GM19328 (cell line): ENCODE measurements around the gene CCDC63.

Source experiments
- ATAC-seq: cut with Tn5 transposase; IDR thresholded peaks from one replicate; pipeline ENCODE4 v1.9.1; 2021; ENCODE audit warnings: mild to moderate bottlenecking, moderate library complexity; ENCODE audit not compliant: unreplicated experiment

The CCDC63 gene

DNA sequence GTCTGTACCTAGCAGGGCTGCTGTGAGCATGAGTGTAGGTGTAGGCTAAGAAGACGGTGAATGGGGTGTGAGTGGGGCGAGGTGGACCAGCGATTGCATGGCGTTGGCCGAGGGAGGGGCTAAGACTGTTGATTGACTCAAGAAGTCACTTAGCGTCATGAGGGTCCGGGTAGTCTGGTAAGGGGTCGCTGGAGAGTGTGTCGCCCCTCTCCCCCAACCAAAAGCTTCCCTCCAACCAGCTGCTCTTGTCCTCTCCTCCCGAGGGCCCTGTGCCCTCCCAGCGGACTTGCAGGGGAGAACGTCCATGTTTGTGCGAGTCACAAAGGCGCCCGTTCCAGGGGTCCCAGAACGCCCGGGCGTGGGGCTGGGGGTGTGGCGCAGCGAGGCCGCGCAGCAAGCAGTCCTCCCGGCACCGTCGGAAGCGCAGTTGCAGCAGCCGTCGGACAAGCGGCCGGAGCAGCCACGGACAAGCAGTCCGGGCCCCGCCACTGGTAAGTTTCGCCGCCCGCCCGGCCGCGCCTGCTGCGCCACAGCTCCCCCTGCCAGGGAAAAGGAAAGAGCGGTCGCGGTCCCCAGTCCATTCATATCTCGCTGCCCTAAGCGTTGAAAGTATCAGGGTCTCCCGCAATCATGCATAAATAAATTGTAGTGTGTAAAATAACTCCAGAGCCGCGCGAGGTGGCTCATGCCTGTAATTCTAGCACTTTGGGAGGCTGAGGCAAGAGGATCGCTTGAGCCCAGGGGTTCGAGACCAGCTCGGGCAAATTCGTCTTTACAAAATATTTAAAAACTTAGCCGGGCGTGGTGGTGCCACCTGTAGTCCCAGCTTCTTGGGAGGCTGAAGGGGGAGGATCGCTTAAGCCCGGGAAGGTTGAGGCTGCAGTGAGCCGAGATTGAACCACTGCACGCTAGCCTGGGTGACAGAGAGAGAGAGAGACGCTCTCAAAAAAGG is at the start of gene CCDC63:
Gene CCDC63 (plus strand): TSS at position 373 of the 952 bp plus-strand sequence. CDS start 5,968 bp downstream, outside the sequence.
- no peak for ATAC-seq

DNA sequence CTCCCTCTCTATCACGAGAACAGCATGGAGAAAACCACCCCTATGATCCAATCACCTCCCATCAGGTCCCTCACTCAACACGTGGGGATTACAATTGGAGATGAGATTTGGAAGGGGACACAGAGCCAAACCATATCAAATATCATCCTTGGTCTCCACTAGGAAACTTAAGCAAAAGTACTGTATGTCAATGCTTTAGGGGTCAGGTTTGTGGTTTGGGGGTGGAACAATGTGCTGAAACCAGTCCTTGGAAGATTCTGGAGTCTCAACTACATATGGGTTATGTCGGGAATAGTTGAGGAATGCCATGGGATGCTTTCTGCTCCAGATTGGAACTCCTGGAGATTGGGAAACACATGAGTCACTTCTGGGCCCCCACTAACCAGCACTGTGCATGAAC is 48.3 kb upstream of the CCDC63 start:
- ATAC-seq = no peak

DNA sequence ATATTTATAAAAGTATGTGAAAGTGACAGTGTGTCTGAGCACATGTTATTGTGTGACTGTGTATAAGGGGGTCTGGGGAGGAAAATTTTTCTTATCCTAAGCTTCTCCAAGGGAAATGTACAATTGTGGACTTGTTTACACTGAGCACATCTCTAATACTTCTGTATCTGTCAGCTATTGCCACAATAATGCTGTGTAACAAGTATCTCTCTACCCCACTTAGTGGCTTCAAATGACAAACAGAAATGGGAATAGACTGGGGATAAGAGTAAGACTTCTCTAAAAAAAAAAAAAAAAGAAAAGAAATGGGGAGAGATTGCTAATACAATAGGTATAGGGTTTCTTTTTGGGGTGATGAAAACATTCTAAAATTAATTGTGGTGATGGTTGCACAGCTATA is 44.3 kb upstream of the CCDC63 start:
- no peak for ATAC-seq

DNA sequence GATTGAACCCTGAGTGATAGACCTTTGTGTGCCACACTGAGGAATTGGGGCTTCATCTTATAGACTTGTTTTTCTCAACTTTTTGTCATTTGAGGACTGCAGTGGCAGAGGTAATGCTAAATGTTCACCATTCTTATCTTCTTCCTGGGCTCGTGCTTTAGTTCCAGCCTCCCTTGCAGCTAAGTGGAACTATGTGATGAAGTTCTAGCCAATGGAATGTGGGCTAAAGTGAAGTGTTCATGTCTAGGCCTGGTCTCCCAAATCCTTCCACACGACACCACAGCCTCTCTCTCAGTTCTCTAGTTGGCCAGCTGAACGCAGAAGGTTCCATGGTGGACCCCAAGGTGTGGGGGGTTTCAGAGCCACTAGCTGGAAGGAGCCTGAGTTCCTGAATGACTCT is 42.4 kb upstream of the CCDC63 start:
- ATAC-seq = no peak

DNA sequence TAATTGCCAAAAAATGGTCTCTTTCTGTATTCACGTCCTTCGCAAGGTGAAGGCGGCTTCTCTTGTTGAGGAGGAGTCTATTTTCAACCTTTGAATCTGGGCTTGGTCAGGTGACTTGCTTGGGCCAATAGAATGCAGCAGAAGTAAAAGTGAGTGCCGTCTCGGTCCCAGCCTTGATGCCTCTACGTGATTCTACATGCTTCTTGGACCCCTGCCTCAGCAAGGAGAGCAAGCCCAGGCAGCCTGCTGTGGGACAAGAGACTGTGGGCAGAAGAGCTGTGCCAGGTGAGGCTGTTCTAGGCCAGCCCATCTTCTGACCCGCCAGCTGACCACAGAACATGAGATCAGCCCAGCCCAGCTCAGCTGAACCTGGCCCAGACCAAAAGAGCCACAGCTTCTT is 39.1 kb upstream of the CCDC63 start:
- no peak for ATAC-seq

DNA sequence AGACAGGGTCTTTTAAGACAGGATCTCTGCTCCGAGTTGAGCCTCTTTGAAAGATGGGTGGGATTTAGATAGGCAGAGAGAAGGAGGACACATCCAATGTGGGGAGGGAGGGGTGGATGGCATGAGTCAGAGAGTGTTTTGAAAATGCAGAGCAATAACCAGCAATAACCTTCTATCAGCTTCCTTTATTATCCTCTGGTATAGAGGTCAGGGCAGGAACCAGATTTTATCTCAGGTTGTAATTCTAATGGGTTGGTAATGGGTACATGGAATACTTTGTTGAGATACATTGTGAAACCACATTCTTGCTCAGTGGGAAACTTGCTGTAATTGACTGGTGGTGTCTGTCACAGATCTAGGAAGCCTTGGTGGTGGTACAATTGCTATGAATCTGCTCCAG is 37.6 kb upstream of the CCDC63 start:
- no peak for ATAC-seq

DNA sequence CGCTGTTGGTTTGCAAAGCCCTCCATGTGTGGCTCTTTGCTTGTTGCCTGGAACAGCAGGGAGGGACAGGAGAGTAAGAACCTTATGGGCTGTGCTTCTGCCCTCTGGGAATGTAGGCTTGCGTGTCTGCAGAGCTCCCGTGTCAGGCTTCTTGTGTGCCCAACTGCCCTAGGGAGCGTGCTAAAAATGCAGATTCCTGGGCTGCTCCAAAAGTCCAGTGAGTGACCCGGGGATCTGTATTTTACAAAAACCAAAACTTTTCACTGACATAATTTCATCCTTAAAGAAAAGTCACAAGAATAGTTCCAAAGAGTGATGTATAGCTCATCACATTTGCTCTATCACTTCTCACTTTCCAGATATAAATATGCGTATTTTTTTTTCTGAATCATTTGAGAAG is 34.8 kb upstream of the CCDC63 start:
- no peak for ATAC-seq

DNA sequence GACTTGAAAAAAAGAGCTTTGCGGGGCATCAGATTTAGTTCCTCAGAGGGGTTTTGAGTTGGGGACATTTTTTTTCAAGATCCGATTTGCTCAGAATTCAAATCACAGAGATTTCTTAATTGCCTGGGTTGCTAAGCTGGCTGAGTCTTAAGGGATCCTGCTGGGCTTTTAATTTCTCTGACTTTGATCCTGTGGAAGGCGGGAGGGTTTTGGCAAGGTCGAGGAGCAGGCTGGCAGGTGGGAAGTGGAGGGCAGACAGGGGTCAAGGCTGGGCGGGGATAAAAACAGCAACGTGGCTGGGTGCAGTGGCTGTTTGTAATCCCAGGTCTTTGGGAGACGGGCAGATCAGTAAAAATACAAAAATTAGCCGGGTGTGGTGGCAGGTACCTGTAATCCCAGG is 33.5 kb upstream of the CCDC63 start:
- no peak for ATAC-seq

DNA sequence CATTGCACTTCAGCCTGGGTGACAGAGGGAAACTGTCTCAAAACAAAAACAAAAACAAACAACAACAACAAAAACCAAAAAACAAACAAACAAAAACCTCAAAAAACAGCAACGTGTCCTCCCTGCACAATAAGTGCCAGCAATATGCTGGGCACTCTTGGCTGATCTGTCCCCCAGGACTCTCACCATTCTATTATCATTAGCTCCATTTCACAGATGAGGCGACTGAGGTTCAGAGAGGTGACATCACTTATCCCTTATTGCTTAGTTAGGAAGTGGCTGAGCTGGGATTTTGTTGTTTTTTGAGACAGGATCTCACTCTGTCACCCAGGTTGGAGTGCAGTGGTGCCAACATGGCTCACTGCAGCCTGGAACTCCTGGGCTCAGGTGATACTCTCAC is 33.0 kb upstream of the CCDC63 start:
- no peak for ATAC-seq

DNA sequence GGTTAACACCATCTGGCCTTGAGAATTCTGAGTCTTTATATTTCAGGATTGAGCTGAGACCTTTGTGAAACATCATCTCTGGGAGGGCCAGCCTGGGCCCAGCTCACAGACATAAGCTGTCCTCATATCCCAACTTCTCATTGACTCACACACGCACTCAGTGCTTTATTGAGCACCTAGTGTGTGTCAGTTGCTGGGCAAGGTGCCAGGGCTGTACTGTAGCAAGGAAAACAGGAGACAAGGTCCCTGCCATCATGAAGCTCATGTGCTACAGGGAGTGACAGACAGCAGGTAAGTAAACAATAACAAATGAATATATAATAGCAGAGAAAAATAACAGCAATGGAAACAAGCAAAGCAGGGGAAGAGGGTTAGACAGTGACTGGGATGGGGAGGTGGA is 30.5 kb upstream of the CCDC63 start:
- ATAC-seq = no peak

DNA sequence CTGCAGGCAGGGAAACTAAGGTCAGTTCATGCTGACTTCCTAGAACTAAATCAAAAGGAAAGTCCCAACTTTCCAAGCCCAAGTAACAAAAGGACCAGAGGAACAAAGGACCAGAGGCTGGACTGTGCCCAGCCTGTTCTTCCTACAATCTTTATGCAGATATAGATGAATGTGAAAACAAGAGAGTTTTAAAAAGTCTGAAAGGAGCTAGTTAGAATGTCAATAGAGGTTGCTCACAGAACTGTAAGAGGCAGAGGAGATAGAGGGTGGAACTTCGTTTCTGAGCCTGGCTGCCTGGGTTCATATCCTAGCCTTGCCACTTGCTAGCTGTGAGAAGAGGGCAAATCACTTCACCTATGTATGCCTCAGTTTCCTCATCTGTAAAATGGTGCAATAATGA is 30.0 kb upstream of the CCDC63 start:
- ATAC-seq = no peak

DNA sequence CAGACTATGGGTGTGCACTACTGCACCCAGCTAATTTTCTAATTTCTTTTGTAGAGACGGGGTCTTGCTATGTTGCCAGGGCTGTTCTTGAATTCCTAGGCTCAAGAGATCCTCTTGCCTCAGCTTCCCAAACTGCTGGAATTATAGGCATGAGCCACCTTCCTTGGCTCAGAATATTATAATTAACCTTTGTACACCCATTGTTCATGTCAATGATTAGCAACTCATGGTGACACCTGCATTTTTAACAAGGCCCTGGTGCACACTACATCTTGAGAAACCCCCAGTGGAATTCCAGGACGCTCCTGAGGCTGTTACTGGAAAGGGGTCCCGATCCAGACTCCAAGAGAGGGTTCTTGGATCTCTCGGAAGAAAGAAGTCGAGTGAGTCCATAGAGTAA is 28.3 kb upstream of the CCDC63 start:
- ATAC-seq = no peak

DNA sequence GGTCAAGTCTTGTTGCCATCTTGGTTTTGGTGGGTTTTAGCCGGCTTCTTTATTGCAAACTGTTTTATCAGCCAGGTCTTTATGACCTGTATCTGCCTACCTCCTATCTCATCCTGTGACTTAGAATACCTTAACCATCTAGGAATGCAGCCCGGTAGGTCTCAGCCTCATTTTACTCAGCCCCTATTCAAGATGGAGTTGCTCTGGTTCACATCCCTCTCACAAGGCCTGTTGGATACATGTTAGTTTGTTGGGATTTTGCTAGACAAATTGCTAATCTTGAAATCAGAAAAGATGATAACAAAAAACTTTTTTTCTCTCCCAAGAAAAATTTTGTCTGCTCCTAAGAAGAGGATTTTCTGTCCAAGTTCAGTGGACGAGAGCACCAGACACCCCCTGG is 27.6 kb upstream of the CCDC63 start:
- no peak for ATAC-seq

DNA sequence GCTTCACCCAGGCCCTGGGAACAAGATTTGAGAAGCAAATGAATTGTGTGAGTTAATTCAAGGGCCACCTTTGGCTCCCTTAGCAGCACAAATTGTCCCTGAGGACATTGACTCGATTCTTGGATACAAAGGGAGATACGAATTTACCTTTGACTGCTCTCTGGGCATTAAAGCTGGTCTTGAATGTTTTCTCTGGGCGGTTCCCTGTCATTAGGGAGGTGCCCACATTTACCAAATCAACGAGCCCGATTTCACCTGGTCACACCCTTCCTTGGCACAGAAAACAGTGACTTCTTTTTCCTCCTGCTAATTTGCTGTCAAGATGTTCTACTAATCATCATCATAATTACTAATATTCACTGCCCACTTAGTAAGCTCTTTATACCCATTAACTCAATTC is 27.1 kb upstream of the CCDC63 start:
- no peak for ATAC-seq

DNA sequence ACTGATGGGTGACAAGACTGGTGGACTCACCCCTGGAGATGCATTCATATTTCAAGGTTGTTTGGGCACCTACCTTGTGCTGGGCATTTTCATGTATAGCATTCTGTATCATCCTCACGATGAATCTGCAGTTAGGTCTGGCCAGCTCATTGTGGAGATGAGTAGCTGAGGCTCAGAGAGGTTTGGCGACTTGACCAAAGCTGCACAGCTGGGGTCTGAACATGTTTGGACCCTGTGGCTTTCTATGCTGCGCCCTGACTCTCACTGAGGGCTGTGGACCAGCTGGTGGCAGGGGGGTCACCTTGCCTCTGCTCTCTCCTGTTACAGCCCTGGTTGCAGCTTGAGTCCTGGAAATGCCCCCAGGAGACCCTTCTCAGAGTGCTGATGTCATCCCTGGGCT is 24.9 kb upstream of the CCDC63 start:
- no peak for ATAC-seq

DNA sequence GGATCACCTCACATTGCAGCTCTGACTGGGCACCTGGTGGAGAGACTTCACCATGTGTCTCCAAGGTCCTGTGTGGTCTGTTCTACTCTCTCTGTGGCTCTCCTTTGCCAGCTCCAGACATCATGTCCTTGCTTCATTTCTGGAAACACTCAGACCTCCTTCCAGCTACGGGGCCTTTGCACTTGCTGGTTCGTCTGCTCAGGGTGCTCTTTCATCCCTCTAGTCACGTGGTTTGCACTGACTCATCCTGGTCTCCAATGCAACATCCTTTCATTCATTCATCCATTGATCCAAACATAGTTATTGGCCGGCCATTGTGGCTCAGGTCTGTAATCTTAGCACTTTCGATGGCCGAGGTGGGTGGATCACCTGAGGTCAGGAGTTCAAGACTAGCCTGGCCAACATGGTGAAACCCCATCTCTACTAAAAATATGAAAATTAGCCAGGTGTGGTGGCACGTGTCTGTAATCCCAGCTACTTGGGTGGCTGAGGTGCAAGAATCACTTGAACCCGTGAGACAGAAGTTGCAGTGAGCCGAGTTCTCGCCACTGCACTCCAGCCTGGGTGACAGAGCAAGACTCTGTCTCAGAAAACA is 23.9 kb upstream of the CCDC63 start:
- ATAC-seq = no peak

DNA sequence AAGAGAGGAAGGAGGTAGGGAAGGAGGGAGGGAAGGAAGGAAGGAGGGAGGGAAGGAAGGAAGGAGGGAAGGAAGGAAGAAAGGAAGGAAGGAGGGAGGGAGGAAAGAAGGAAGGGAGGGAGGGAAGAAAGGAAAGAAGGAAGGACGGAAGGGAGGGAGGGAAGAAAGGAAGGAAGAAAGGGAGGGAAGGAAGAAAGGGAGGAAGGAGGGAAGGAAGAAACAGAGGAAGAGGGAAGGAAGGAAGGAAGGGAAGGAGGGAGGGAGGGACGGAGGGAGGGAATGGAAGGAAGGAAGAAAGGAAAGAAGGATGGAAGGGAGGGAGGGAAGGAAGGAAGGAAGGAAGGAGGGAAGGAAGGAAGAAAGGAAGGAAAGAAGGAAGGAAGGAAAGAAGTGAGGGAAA is 22.4 kb upstream of the CCDC63 start:
- ATAC-seq = no peak

DNA sequence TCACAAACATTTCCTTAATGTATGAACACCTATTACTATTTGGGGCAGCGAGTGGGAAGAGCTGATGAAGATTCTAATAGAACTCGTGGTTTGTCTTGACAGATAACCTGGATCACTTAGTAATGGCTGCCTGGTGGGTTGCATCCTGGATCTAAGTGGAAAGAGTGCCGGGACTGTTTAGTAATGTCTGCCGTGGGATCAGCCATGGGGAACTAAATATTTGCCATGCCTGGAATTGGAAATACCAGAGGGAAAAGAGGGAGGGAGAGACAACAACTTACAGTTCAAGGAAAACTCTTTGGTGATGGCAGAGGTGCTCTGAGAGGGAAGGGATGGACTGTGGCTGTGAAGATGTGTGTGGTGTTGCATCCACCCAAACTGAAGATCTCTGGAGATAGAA is 21.3 kb upstream of the CCDC63 start:
- ATAC-seq = no peak

DNA sequence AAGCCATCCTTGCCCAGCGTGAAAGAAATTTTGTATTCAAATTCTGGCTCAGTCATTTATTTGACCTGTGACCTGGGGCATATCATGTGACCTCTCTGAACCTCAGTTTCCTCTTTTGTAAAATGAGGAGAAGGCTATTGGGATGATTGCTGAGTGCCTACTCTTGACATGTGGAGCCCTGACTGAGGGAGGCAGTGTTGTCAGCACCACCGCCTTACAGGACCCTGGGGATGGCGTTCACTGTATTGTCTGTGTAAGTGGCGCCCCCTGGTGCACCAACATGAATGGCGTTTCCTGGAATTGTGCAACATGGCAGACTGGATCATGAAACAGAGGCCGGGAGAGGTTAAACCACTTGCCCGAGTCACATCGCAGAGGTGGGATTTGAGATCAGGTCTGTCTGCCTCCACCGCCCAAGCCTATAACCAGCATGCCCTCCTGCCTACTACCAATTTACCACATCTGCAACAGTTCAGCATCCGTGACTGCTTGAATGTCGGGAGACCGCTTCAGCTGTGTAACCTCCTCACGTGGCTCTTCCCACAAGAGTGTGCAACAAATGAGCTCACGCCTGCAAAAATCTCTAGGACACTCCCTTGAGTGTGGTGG is 20.1 kb upstream of the CCDC63 start:
- no peak for ATAC-seq

DNA sequence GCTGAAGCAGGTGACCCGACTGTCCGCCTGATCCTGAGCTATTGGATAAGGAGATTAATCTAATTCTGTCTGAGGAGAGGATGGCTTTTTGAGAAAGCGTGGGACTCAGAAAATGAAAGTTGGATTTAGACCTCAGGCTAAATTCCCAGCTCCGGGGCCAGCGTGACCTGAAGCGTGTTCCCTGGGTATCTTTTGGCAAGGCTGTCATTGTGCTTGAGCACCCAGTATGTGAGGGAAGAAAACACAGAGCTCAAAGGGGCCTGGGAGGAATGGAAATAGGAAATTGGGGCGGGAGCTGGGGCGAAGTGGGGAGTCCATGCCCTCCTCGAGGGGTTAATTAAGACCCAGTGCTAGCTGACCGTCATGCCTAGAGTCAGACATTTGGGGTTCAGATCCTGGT is 17.5 kb upstream of the CCDC63 start:
- ATAC-seq = no peak

DNA sequence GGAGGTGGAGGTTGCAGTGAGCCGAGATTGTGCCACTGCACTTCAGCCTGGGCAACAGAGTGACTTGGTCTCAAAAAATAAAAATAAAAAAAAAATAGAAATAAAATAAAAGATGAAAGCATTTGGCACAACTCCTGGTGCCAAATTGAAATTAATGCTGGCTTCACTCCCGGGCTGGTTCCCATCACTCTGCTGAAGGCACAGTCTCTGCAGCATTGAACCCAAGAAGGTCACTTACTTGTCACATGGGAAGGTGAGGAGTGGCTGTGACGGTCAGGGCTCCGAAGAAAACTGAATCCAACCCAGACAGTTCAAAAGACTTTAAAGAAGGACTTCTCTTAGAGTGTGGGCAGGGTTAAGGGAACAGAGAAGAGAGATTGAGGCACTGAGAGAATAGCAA is 10.5 kb upstream of the CCDC63 start:
- ATAC-seq = no peak

DNA sequence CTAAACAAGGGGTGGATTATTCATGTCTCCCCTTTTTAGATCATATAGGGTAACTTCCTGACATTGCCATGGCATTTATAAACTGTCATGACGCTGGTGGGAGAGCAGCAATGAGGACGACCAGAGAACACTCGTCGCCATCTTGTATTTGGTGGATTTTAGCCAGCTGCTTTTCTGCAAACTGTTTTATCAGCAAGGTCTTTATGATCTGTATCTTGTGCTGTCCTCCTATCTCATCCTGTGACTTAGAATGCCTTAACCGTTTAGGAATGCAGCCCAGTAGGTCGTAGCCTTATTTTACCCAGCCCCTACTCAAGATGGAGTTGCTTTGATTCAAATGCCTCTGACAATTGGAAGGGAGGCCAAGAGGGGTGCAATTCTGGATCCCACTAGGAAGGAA is 5.8 kb upstream of the CCDC63 start:
- no peak for ATAC-seq
